GM10847 (cell line): ENCODE results near the gene CDCA7L.

ENCODE experiments used
- POLR2A ChIP-seq: IDR thresholded peaks from 2 replicates; pipeline ENCODE4 v1.6.1; 2011; ENCODE audit not compliant: insufficient read length; ENCODE audit errors: extremely low read depth

The CDCA7L gene

GRCh38 chr7:21948887-21949540 lies 3.3 kb upstream of the CDCA7L start:
- TF ChIP-seq POLR2A, result no peak

GRCh38 chr7:21948364-21948763 lies 2.7 kb upstream of the CDCA7L start:
- no peak for TF ChIP-seq POLR2A

DNA sequence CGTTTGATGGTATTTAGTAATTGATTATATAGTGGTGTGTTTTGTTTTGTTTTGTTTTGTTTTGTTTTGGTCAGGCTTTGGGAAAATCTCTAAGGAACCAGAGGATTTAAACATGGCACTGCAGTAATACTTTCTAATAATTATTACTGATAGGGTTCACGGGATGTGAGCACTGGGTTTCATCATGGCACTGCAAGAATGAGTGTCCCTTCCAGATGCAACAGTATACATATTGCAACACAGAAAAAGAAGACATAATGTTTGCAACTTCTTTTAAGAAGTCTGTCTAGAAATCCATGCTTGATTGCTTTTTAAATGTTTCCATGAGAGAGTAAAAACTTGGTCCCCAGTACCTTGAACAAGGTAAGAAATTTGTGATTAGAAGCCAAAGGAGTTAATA lies 2.2 kb upstream of the CDCA7L start:
- TF ChIP-seq POLR2A, result no peak

DNA sequence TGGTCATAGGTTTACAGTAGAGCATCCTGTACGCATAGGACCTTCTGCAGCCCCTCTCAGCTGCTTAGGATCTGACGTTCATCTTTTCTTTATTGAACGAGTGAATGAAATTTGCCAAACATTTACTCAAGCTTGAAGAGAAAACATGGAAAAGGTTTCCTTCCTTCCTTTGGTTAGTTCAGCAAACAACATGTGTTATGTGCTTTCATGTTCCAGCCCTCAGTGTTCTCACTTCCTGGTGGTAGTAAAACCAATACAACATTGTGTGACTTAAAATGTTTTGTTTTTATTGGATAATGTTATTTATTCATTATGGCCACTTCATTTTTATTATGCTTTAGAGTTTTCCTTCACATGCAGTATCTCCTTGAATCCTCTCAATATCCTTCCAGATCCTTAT lies 1.4 kb upstream of the CDCA7L start:
- TF ChIP-seq POLR2A, result no peak

GRCh38 chr7:21946222-21946709 lies 567 bp upstream of the CDCA7L start:
- TF ChIP-seq POLR2A, result no peak

DNA sequence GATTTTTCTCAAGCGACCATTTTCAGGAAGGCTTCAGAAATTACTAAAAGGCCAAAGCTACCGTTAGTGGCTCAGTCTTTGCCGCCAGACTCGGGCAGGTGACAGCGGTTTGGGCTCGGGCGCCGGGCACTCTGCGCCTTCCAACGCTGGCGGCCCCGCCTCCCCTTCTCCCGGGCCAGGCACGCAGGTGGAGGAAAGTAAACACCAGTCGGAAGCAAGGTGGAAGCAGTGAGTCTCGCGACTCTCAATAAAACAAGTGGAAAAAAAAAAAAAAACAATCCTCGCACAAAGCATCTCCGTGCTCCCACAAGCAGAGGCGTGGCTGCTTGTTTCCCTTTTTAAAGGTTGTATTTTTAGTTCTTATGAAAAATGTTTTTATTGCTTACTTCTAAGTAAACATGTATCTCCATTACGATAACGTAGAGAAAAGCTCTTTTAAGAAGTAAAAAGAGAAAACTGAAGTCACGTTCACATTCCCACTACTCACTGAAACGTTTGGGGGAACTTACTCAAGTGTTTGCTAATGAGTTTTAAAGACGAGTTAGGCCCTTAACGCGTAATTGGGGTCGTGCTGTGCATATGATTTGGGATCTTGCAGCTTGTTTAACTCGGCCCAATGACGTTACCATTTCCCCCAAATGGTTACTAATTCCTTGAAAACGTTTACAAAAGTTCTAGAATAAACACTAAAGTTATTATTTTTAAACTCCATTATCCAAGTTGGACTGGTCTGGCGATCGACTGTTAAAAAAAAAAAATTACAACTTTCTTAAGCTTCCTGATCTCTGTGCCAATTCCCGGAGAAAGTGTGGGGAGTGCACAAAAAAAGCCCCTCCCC lies 864 bp downstream of the CDCA7L start:
- TF ChIP-seq POLR2A, result no peak

DNA sequence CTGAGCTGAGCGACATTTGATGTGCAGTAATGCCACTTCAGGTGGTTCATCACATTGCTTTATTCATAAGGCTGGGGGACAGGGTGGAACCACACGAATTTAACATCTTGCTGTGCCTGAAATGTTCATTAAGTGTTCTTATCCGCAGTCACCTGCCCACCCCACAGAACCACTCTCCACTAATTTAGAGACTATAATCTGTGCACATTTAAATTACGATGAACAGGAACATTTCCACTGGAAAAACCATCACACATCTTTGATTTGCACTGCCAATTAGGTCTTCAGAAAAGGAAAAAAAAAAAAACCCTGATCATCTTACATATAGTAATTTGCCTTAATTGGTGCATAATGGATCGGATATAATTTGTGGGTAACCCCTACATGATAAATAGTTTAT lies 2.3 kb downstream of the CDCA7L start:
- no peak for TF ChIP-seq POLR2A

- no peak for TF ChIP-seq POLR2A
Observed at GRCh38 chr7:21942955-21943354, 2.7 kb downstream of the CDCA7L start.

- TF ChIP-seq POLR2A, result no peak
Observed at GRCh38 chr7:21941611-21942141, 4.0 kb downstream of the CDCA7L start.

GRCh38 chr7:21939858-21940372 lies 5.8 kb downstream of the CDCA7L start:
- TF ChIP-seq POLR2A, result no peak

GRCh38 chr7:21939136-21939857 lies 6.4 kb downstream of the CDCA7L start:
- no peak for TF ChIP-seq POLR2A

DNA sequence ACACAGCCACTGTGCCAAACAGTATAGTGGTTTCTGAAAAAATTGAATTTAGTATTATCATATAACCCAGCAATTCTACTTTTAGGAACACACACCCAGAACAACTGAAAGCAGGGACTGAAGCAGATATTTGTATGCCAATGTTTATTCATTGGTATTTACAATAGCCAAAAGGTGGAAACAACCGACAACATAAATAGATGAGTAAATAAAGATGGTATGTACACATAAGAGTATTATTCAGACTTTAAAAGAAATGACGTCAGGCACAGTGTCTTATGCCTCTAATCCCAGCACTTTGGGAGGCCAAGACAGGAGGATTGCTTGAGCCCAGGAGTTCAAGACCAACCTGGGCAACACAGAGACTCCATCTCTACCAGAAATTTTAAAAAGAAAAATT lies 7.2 kb downstream of the CDCA7L start:
- TF ChIP-seq POLR2A, result no peak

- no peak for TF ChIP-seq POLR2A
Observed at GRCh38 chr7:21934808-21935207, 10.9 kb downstream of the CDCA7L start.

DNA sequence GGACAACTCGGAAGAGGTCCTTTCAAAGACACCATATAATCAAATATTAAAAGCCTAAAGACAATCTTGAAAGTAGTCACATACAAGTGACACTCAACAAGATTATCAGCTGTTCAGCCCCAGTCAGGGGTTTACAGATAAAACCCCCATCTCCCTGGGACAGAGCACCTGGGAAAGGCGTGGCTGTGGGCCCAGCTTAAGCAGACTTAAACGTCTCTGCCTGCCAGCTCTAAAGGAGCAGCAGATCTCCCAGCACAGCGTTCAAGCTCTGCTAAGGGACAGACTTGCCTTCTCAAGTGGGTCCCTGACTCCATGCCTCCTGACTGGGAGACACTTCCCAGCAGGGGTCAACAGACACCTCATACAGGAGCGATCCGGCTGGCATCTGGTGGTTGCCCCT lies 18.0 kb downstream of the CDCA7L start:
- TF ChIP-seq POLR2A, result no peak

- TF ChIP-seq POLR2A, result no peak
Observed at GRCh38 chr7:21926448-21926847, 19.3 kb downstream of the CDCA7L start.
